Measurements from ENCODE around the gene CORIN.

CORIN gene

GRCh38 chr4:47831026-47831679 is 6.7 kb downstream of the CORIN start (continued):
- no peak for TF ChIP-seq POU6F1 (CRISPR knock-in tag; IDR thresholded peaks at IDR 0.05; ENCODE audit: borderline replicate concordance, low read depth)
- TF ChIP-seq ISL1 (CRISPR knock-in tag; IDR thresholded peaks at IDR 0.05): no peak
- no peak for TF ChIP-seq ZC3H10 (CRISPR knock-in tag; IDR thresholded peaks at IDR 0.05)
- TF ChIP-seq PPARA (CRISPR knock-in tag; IDR thresholded peaks at IDR 0.05; ENCODE audit: borderline replicate concordance): no peak
- TF ChIP-seq GLIS3 (CRISPR knock-in tag; IDR thresholded peaks at IDR 0.05): no peak
- TF ChIP-seq TCF4 (CRISPR knock-in tag; IDR thresholded peaks at IDR 0.05; ENCODE audit: borderline replicate concordance): no peak

- peak; percentile 60; the same call in 2 of the 3 replicates for ATAC-seq
- TF ChIP-seq SNAI2 (CRISPR knock-in tag; IDR thresholded peaks at IDR 0.05) (no peak), ZNF70 (CRISPR knock-in tag; IDR thresholded peaks at IDR 0.05) (no peak), ZNF8 (CRISPR knock-in tag; IDR thresholded peaks at IDR 0.05) (no peak), ZC3H10 (CRISPR knock-in tag; IDR thresholded peaks at IDR 0.05) (no peak), PATZ1 (CRISPR knock-in tag; IDR thresholded peaks at IDR 0.05; ENCODE audit: borderline replicate concordance) (no peak), TSHZ2 (CRISPR knock-in tag; IDR thresholded peaks at IDR 0.05) (no peak), ZNF565 (CRISPR knock-in tag; conservative IDR thresholded peaks at IDR 0.05; ENCODE audit: low read depth) (no peak), ZFP30 (CRISPR knock-in tag; IDR thresholded peaks at IDR 0.05) (no peak), CREB5 (CRISPR knock-in tag; IDR thresholded peaks at IDR 0.05; ENCODE audit: low read depth) (no peak), ARNTL (CRISPR knock-in tag; IDR thresholded peaks at IDR 0.05; ENCODE audit: borderline replicate concordance, low read depth) (no peak), CSRNP3 (CRISPR knock-in tag; IDR thresholded peaks at IDR 0.05) (no peak), CSDC2 (CRISPR knock-in tag; IDR thresholded peaks at IDR 0.05) (no peak), PPARA (CRISPR knock-in tag; IDR thresholded peaks at IDR 0.05; ENCODE audit: borderline replicate concordance) (no peak), TOX (CRISPR knock-in tag; IDR thresholded peaks at IDR 0.05; ENCODE audit: borderline replicate concordance) (no peak), ESRRG (CRISPR knock-in tag; IDR thresholded peaks at IDR 0.05) (no peak)
These were observed 7.4 kb downstream of the CORIN start for GRCh38 chr4:47830265-47831025.

GRCh38 chr4:47829438-47829837 is 8.4 kb downstream of the CORIN start:
- no peak for ATAC-seq
- no peak for TF ChIP-seq TSHZ2 (CRISPR knock-in tag; IDR thresholded peaks at IDR 0.05)
- TF ChIP-seq GLIS3 (CRISPR knock-in tag; IDR thresholded peaks at IDR 0.05): no peak
- no peak for TF ChIP-seq BACH2 (CRISPR knock-in tag; IDR thresholded peaks at IDR 0.05; ENCODE audit: borderline replicate concordance)
- TF ChIP-seq ZFP3 (CRISPR knock-in tag; IDR thresholded peaks at IDR 0.05): no peak
- no peak for TF ChIP-seq ZNF565 (CRISPR knock-in tag; conservative IDR thresholded peaks at IDR 0.05; ENCODE audit: low read depth)
- no peak for TF ChIP-seq POU6F1 (CRISPR knock-in tag; IDR thresholded peaks at IDR 0.05; ENCODE audit: borderline replicate concordance, low read depth)

All from SK-N-SH treated with all-trans-retinoic acid at 6 μM for 48 hours (cell line).